ENCODE data around the gene TUFM. TPM values are rescaled to one million over a fixed set of nuclear protein-coding genes. Genes with fewer than 3 reads are reported as not detected.

Gene TUFM
- total RNA-seq, 1 experiment from 2014 or later = 296 TPM

DNA sequence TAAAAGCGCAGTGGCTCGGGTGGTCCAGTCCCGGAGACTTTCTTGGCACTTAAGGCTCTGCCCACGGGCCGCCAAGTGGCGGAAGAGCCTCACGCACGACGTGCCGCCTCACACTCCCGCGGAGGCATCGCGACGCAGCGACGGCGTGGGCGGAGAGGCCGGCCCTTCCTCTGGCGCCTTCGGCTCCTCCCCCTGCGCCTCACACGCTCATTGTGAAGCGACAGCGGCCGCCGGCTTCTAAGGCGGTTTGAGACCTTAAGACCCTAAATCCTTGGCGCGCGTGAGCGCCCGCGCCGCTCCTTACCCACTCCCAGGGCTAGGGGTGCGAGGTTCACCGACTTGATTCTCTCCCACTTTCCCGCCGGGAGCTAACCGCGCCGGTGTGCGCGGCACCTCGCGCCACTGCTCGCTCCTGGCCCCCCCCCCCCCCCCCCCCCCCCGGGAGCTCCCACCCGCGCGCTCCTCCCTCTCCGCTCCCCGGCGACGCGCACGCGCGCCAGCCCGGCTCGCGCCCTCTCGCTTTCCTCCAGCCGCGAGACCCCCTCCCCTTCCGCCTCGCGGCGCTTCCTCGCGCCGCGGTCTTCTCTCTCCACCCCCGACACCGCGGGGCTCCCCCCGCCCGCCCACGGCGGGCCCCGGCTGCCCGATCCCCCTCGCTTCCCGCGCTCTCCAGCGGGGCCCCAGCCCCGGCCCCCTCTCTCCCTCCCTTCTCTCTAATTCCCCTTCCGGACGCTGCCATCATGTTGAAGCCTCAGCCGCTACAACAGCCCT lies 23.4 kb downstream of the TUFM start, which contains the start of gene ATXN2L (continued):
- TF ChIP-seq, protein P1, sequence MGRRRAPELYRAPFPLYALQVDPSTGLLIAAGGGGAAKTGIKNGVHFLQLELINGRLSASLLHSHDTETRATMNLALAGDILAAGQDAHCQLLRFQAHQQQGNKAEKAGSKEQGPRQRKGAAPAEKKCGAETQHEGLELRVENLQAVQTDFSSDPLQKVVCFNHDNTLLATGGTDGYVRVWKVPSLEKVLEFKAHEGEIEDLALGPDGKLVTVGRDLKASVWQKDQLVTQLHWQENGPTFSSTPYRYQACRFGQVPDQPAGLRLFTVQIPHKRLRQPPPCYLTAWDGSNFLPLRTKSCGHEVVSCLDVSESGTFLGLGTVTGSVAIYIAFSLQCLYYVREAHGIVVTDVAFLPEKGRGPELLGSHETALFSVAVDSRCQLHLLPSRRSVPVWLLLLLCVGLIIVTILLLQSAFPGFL (CRISPR knock-in tag; IDR thresholded peaks at IDR 0.05; ENCODE audit: borderline replicate concordance) = no peak; the same call in 1 of the 2 replicates
- no peak for TF ChIP-seq FOXJ3 (CRISPR knock-in tag; IDR thresholded peaks at IDR 0.05; ENCODE audit: borderline replicate concordance)
- TF ChIP-seq, protein P2, sequence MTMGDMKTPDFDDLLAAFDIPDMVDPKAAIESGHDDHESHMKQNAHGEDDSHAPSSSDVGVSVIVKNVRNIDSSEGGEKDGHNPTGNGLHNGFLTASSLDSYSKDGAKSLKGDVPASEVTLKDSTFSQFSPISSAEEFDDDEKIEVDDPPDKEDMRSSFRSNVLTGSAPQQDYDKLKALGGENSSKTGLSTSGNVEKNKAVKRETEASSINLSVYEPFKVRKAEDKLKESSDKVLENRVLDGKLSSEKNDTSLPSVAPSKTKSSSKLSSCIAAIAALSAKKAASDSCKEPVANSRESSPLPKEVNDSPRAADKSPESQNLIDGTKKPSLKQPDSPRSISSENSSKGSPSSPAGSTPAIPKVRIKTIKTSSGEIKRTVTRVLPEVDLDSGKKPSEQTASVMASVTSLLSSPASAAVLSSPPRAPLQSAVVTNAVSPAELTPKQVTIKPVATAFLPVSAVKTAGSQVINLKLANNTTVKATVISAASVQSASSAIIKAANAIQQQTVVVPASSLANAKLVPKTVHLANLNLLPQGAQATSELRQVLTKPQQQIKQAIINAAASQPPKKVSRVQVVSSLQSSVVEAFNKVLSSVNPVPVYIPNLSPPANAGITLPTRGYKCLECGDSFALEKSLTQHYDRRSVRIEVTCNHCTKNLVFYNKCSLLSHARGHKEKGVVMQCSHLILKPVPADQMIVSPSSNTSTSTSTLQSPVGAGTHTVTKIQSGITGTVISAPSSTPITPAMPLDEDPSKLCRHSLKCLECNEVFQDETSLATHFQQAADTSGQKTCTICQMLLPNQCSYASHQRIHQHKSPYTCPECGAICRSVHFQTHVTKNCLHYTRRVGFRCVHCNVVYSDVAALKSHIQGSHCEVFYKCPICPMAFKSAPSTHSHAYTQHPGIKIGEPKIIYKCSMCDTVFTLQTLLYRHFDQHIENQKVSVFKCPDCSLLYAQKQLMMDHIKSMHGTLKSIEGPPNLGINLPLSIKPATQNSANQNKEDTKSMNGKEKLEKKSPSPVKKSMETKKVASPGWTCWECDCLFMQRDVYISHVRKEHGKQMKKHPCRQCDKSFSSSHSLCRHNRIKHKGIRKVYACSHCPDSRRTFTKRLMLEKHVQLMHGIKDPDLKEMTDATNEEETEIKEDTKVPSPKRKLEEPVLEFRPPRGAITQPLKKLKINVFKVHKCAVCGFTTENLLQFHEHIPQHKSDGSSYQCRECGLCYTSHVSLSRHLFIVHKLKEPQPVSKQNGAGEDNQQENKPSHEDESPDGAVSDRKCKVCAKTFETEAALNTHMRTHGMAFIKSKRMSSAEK (CRISPR knock-in tag; IDR thresholded peaks at IDR 0.05; ENCODE audit: borderline replicate concordance) = no peak
- TF ChIP-seq, protein P3, sequence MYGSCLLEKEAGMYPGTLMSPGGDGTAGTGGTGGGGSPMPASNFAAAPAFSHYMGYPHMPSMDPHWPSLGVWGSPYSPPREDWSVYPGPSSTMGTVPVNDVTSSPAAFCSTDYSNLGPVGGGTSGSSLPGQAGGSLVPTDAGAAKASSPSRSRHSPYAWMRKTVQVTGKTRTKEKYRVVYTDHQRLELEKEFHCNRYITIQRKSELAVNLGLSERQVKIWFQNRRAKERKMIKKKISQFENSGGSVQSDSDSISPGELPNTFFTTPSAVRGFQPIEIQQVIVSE (CRISPR knock-in tag; IDR thresholded peaks at IDR 0.05; ENCODE audit: borderline replicate concordance) = no peak
- TF ChIP-seq ZNF396 (CRISPR knock-in tag; IDR thresholded peaks at IDR 0.05; ENCODE audit: borderline replicate concordance) = no peak
- TF ChIP-seq RORB (CRISPR knock-in tag; IDR thresholded peaks at IDR 0.05) = no peak
- TF ChIP-seq, protein P4, sequence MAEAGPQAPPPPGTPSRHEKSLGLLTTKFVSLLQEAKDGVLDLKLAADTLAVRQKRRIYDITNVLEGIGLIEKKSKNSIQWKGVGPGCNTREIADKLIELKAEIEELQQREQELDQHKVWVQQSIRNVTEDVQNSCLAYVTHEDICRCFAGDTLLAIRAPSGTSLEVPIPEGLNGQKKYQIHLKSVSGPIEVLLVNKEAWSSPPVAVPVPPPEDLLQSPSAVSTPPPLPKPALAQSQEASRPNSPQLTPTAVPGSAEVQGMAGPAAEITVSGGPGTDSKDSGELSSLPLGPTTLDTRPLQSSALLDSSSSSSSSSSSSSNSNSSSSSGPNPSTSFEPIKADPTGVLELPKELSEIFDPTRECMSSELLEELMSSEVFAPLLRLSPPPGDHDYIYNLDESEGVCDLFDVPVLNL (CRISPR knock-in tag; IDR thresholded peaks at IDR 0.05; ENCODE audit: borderline replicate concordance, low read depth) = no peak
- peak; percentile 80 for TF ChIP-seq CREB1 (CRISPR knock-in tag; IDR thresholded peaks at IDR 0.05)
- TF ChIP-seq, protein P5, sequence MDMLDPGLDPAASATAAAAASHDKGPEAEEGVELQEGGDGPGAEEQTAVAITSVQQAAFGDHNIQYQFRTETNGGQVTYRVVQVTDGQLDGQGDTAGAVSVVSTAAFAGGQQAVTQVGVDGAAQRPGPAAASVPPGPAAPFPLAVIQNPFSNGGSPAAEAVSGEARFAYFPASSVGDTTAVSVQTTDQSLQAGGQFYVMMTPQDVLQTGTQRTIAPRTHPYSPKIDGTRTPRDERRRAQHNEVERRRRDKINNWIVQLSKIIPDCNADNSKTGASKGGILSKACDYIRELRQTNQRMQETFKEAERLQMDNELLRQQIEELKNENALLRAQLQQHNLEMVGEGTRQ (CRISPR knock-in tag; IDR thresholded peaks at IDR 0.05) = peak; percentile 39
- no peak; the same call in 1 of the 2 replicates for TF ChIP-seq ZNF263 (CRISPR knock-in tag; IDR thresholded peaks at IDR 0.05; ENCODE audit: low read depth)
- TF ChIP-seq, protein P6, sequence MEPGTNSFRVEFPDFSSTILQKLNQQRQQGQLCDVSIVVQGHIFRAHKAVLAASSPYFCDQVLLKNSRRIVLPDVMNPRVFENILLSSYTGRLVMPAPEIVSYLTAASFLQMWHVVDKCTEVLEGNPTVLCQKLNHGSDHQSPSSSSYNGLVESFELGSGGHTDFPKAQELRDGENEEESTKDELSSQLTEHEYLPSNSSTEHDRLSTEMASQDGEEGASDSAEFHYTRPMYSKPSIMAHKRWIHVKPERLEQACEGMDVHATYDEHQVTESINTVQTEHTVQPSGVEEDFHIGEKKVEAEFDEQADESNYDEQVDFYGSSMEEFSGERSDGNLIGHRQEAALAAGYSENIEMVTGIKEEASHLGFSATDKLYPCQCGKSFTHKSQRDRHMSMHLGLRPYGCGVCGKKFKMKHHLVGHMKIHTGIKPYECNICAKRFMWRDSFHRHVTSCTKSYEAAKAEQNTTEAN (CRISPR knock-in tag; IDR thresholded peaks at IDR 0.05) = 0 out of 2 replicates have a peak, but pooled peaks have one; percentile 78
- peak; percentile 99 for TF ChIP-seq SP1 (CRISPR knock-in tag; conservative IDR thresholded peaks at IDR 0.05)
- 0 out of 2 replicates have a peak, but pooled peaks have one; percentile 74 for TF ChIP-seq PRRX2 (CRISPR knock-in tag; IDR thresholded peaks at IDR 0.05)
- TF ChIP-seq, protein P7, sequence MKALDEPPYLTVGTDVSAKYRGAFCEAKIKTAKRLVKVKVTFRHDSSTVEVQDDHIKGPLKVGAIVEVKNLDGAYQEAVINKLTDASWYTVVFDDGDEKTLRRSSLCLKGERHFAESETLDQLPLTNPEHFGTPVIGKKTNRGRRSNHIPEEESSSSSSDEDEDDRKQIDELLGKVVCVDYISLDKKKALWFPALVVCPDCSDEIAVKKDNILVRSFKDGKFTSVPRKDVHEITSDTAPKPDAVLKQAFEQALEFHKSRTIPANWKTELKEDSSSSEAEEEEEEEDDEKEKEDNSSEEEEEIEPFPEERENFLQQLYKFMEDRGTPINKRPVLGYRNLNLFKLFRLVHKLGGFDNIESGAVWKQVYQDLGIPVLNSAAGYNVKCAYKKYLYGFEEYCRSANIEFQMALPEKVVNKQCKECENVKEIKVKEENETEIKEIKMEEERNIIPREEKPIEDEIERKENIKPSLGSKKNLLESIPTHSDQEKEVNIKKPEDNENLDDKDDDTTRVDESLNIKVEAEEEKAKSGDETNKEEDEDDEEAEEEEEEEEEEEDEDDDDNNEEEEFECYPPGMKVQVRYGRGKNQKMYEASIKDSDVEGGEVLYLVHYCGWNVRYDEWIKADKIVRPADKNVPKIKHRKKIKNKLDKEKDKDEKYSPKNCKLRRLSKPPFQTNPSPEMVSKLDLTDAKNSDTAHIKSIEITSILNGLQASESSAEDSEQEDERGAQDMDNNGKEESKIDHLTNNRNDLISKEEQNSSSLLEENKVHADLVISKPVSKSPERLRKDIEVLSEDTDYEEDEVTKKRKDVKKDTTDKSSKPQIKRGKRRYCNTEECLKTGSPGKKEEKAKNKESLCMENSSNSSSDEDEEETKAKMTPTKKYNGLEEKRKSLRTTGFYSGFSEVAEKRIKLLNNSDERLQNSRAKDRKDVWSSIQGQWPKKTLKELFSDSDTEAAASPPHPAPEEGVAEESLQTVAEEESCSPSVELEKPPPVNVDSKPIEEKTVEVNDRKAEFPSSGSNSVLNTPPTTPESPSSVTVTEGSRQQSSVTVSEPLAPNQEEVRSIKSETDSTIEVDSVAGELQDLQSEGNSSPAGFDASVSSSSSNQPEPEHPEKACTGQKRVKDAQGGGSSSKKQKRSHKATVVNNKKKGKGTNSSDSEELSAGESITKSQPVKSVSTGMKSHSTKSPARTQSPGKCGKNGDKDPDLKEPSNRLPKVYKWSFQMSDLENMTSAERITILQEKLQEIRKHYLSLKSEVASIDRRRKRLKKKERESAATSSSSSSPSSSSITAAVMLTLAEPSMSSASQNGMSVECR (CRISPR knock-in tag; IDR thresholded peaks at IDR 0.05; ENCODE audit: borderline replicate concordance) = peak; percentile 72; the same call in 1 of the 2 replicates
- no peak; the same call in 1 of the 2 replicates for TF ChIP-seq ATF1 (CRISPR knock-in tag; IDR thresholded peaks at IDR 0.05)
- TF ChIP-seq ZNF416 (CRISPR knock-in tag; IDR thresholded peaks at IDR 0.05) = peak; percentile 69; the same call in 1 of the 2 replicates
- TF ChIP-seq GABPB1 (CRISPR knock-in tag; IDR thresholded peaks at IDR 0.05) = peak; percentile 89
- TF ChIP-seq, protein P8, sequence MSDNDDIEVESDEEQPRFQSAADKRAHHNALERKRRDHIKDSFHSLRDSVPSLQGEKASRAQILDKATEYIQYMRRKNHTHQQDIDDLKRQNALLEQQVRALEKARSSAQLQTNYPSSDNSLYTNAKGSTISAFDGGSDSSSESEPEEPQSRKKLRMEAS (CRISPR knock-in tag; IDR thresholded peaks at IDR 0.05) = peak; percentile 84
- TF ChIP-seq, protein P9, sequence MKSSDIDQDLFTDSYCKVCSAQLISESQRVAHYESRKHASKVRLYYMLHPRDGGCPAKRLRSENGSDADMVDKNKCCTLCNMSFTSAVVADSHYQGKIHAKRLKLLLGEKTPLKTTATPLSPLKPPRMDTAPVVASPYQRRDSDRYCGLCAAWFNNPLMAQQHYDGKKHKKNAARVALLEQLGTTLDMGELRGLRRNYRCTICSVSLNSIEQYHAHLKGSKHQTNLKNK (CRISPR knock-in tag; IDR thresholded peaks at IDR 0.05) = no peak
- no peak for TF ChIP-seq NR3C1 (CRISPR knock-in tag; conservative IDR thresholded peaks at IDR 0.05; ENCODE audit: low read depth)
- TF ChIP-seq, protein P10, sequence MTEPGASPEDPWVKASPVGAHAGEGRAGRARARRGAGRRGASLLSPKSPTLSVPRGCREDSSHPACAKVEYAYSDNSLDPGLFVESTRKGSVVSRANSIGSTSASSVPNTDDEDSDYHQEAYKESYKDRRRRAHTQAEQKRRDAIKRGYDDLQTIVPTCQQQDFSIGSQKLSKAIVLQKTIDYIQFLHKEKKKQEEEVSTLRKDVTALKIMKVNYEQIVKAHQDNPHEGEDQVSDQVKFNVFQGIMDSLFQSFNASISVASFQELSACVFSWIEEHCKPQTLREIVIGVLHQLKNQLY (CRISPR knock-in tag; IDR thresholded peaks at IDR 0.05) = no peak
- TF ChIP-seq ZNF423 (CRISPR knock-in tag; IDR thresholded peaks at IDR 0.05) = no peak

All from WTC11 (cell line).